Loucy (cell line): ENCODE measurements around the gene DDR1.

ENCODE experiments used
- H2AFZ ChIP-seq: fragments of 200-600 bp; sonication (generic); 2 replicates; pipeline ENCODE4 v1.6.0; 2016; ENCODE audit warnings: antibody characterized with exemption, mild to moderate bottlenecking, low read length, moderate library complexity
- H3F3A ChIP-seq: fragments of 200-600 bp; 2 replicates; pipeline ENCODE4 v1.6.0; 2016; ENCODE audit warnings: antibody characterized with exemption, low read depth, mild to moderate bottlenecking
- H3K27me3 ChIP-seq: fragments of 200-600 bp; sonication (generic); 2 replicates; pipeline ENCODE4 v1.6.1; 2014; ENCODE audit warnings: low read length, mild to moderate bottlenecking; ENCODE audit not compliant: insufficient read depth, poor library complexity, severe bottlenecking
- H3K36me3 ChIP-seq: fragments of 200-600 bp; sonication (generic); 2 replicates; pipeline ENCODE4 v1.6.1; 2016; ENCODE audit warnings: low read length; ENCODE audit not compliant: insufficient read depth
- H3K4me1 ChIP-seq: fragments of 200-600 bp; sonication (generic); 2 replicates; pipeline ENCODE4 v1.5.1; 2014; ENCODE audit warnings: low read length, mild to moderate bottlenecking; ENCODE audit not compliant: insufficient read depth, poor library complexity, severe bottlenecking
- H3K4me2 ChIP-seq: fragments of 200-600 bp; sonication (generic); 2 replicates; pipeline ENCODE4 v1.6.0; 2014; ENCODE audit warnings: antibody characterized with exemption, low read length, low read depth, mild to moderate bottlenecking; ENCODE audit not compliant: poor library complexity, severe bottlenecking
- H3K4me3 ChIP-seq: fragments of 200-600 bp; sonication (generic); 2 replicates; pipeline ENCODE4 v1.5.1; 2014; ENCODE audit warnings: low read length, mild to moderate bottlenecking, mixed read lengths; ENCODE audit not compliant: poor library complexity, severe bottlenecking
- H3K79me2 ChIP-seq: fragments of 200-600 bp; sonication (generic); 2 replicates; pipeline ENCODE4 v1.6.1; 2014; ENCODE audit warnings: low read length; ENCODE audit not compliant: insufficient read depth
- H3K9ac ChIP-seq: fragments of 200-600 bp; sonication (generic); 2 replicates; pipeline ENCODE4 v1.6.0; 2014; ENCODE audit warnings: mild to moderate bottlenecking, low read depth, low read length, moderate library complexity; ENCODE audit not compliant: poor library complexity, severe bottlenecking
- H3K9me2 ChIP-seq: fragments of 200-600 bp; sonication (generic); replicated peaks from 2 replicates; pipeline ENCODE4 v1.6.1; 2016; ENCODE audit warnings: low read depth, low read length, mixed read lengths
- H3K9me3 ChIP-seq: fragments of 200-600 bp; sonication (generic); 2 replicates; pipeline ENCODE4 v1.6.1; 2014; ENCODE audit warnings: mild to moderate bottlenecking, antibody characterized with exemption, low read length, low read depth; ENCODE audit not compliant: insufficient read depth
- H4K20me1 ChIP-seq: fragments of 200-600 bp; sonication (generic); 2 replicates; pipeline ENCODE4 v1.6.0; 2014; ENCODE audit warnings: antibody characterized with exemption, low read length, mild to moderate bottlenecking; ENCODE audit not compliant: insufficient read depth, poor library complexity, severe bottlenecking
- EZH2phosphoT487 ChIP-seq: fragments of 200-600 bp; IDR thresholded peaks from 2 replicates; pipeline ENCODE4 v1.6.1; 2018; ENCODE audit warnings: antibody characterized with exemption, mild to moderate bottlenecking, moderate library complexity, borderline replicate concordance
- TF ChIP-seq, protein P1 (sequence below): fragments of 200-600 bp; sonication (generic); conservative IDR thresholded peaks from 2 replicates; pipeline ENCODE4 v1.5.1; 2014; ENCODE audit warnings: mild to moderate bottlenecking, antibody characterized with exemption, low read length

Gene DDR1

DNA sequence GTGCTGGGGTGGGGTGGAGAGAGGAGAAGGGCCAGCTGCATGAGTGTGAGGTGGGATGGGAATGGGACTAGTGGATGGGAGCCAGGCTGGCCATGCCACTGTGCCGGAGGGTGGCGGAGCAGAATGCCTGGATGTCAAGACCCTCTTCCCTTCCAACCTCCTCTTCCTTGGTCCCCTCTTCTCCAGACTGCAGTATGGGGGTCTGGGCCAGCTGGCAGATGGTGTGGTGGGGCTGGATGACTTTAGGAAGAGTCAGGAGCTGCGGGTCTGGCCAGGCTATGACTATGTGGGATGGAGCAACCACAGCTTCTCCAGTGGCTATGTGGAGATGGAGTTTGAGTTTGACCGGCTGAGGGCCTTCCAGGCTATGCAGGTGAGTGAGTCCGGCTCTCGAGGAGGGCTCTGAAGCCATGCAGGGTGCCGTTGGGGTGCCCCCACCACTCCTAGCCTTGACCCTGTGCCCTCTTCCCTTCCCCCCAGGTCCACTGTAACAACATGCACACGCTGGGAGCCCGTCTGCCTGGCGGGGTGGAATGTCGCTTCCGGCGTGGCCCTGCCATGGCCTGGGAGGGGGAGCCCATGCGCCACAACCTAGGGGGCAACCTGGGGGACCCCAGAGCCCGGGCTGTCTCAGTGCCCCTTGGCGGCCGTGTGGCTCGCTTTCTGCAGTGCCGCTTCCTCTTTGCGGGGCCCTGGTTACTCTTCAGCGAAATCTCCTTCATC is 7.7 kb downstream of the DDR1 start:
- Histone ChIP-seq H3K9ac (no peak overlapping the region), H3F3A (no peaks in the 10 kb centered on the region), H3K79me2 (no peaks in the 10 kb centered on the region), H2AFZ (no peak overlapping the region), H4K20me1 (no peaks in the 10 kb centered on the region), H3K4me1 (no peaks in the 10 kb centered on the region), H3K4me2 (no peak overlapping the region), H3K36me3 (no peaks in the 10 kb centered on the region), H3K9me3 (no peaks in the 10 kb centered on the region), H3K27me3 (no peaks in the 10 kb centered on the region), H3K9me2 (no peaks in the 10 kb centered on the region), H3K4me3 (no peak overlapping the region)
- TF ChIP-seq, protein P1, sequence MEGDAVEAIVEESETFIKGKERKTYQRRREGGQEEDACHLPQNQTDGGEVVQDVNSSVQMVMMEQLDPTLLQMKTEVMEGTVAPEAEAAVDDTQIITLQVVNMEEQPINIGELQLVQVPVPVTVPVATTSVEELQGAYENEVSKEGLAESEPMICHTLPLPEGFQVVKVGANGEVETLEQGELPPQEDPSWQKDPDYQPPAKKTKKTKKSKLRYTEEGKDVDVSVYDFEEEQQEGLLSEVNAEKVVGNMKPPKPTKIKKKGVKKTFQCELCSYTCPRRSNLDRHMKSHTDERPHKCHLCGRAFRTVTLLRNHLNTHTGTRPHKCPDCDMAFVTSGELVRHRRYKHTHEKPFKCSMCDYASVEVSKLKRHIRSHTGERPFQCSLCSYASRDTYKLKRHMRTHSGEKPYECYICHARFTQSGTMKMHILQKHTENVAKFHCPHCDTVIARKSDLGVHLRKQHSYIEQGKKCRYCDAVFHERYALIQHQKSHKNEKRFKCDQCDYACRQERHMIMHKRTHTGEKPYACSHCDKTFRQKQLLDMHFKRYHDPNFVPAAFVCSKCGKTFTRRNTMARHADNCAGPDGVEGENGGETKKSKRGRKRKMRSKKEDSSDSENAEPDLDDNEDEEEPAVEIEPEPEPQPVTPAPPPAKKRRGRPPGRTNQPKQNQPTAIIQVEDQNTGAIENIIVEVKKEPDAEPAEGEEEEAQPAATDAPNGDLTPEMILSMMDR: no peak
- TF ChIP-seq EZH2phosphoT487: no peak

DNA sequence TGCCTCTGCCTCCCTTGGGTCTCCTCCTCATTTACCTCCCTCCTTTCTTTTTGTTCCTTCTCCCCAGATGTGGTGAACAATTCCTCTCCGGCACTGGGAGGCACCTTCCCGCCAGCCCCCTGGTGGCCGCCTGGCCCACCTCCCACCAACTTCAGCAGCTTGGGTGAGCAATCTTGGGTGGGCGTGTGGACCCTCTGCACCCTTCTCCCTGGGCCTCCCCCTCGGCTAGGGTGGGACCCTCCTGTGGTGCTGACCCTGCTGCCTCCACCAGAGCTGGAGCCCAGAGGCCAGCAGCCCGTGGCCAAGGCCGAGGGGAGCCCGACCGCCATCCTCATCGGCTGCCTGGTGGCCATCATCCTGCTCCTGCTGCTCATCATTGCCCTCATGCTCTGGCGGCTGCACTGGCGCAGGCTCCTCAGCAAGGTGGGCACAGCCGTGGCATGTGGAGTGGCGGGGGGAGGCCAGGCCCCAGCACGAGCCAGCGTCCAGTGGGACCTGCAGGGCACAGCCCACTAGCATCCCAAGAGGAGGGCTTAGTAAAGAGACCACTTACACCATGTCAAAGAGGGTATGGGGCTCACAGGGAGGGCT is 8.8 kb downstream of the DDR1 start:
- H3K4me1 ChIP-seq: no peaks in the 10 kb centered on the region
- no peaks in the 10 kb centered on the region for H4K20me1 ChIP-seq
- no peaks in the 10 kb centered on the region for H3K27me3 ChIP-seq
- H3K9me3 ChIP-seq: no peaks in the 10 kb centered on the region
- no peaks in the 10 kb centered on the region for H3K36me3 ChIP-seq
- H3K9ac ChIP-seq: no peak overlapping the region
- no peaks in the 10 kb centered on the region for H3K79me2 ChIP-seq
- H3F3A ChIP-seq: no peaks in the 10 kb centered on the region
- no peak overlapping the region for H3K4me2 ChIP-seq
- H2AFZ ChIP-seq: no peak overlapping the region
- H3K4me3 ChIP-seq: no peak overlapping the region
- H3K9me2 ChIP-seq: no peaks in the 10 kb centered on the region
- TF ChIP-seq, protein P1: peak; percentile 20; the same call in 1 of the 2 replicates
- TF ChIP-seq EZH2phosphoT487: no peak

DNA sequence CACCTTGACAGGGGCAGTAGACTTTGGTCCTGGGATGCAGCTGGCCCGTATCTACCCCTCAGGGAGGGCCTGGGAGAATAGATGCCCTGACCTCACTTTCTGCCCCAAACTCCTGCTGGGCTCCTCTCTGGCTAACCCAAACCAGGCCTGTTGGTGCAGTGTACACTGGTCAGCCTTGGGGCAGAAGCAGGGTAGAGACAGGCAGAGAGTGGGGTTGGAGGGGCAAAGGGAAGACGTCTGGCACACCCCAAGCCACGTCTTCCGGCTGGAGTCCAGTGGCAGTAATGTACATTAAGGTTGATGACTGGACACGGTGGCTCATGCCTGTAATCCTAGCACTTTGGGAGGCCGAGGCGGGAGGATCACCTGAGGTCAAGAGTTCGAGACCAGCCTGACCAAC is 9.3 kb downstream of the DDR1 start:
- no peak overlapping the region for H3K9ac ChIP-seq
- H3K4me3 ChIP-seq: no peak overlapping the region
- no peaks in the 10 kb centered on the region for H3K36me3 ChIP-seq
- no peak overlapping the region for H2AFZ ChIP-seq
- no peaks in the 10 kb centered on the region for H4K20me1 ChIP-seq
- no peak overlapping the region for H3K4me2 ChIP-seq
- H3K9me2 ChIP-seq: no peaks in the 10 kb centered on the region
- no peaks in the 10 kb centered on the region for H3K79me2 ChIP-seq
- TF ChIP-seq, protein P1: no peak
- no peak for TF ChIP-seq EZH2phosphoT487
- no peaks in the 10 kb centered on the region for H3K27me3 ChIP-seq
- no peaks in the 10 kb centered on the region for H3K9me3 ChIP-seq
- no peaks in the 10 kb centered on the region for H3K4me1 ChIP-seq
- H3F3A ChIP-seq: no peaks in the 10 kb centered on the region
